Measurements from ENCODE around the gene ACTL8.

DNA sequence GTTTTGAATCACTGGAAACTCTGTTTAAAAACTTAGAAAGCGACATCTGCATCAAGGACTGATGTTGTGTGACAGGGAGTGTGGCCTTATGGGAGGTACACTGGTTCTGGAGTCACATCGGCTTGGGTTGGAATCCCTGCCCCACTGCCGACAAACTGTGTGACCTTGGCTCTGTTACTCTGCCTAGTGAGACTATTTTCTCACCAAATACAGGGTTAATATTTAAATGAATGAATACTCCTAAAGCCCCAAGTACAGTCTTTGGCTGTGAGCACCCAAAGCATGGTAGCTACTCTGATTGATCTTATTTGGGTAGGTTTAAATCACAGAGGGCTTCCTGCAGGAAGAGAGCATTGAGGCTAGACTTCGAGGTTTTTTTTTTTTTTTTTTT lies 102.0 kb downstream of the ACTL8 start:
- TF ChIP-seq CTCF (IDR thresholded peaks at IDR 0.05) (no peak), POLR2A (IDR thresholded peaks at IDR 0.05) (no peak)

Data from heart left ventricle (tissue), 13 donors.